Neural progenitor cell (in vitro differentiated cells): Measurements from ENCODE around the gene TP53I13. TPM values are rescaled to one million over a fixed set of nuclear protein-coding genes. Genes with fewer than 3 reads are reported as not detected.
"Not testable (repeated sequence)": the region's sequence is repeated elsewhere in the genome, so short reads cannot be mapped to it uniquely, and the experiment has no call there.

Experiments used
- DNase-seq: peaks from one replicate; pipeline ENCODE4 v3.0.0-alpha.2; 2016; ENCODE audit warnings: low spot score
- H2AFZ ChIP-seq: fragments of 200-600 bp; sonication (generic); replicated peaks from 2 replicates; pipeline ENCODE4 v1.6.1; 2016; ENCODE audit warnings: antibody characterized with exemption
- H3F3A ChIP-seq: fragments of 200-600 bp; sonication (generic); 2 replicates; pipeline ENCODE4 v1.6.1; 2016; ENCODE audit warnings: antibody characterized with exemption, low read depth
- H3K27ac ChIP-seq: fragments of 200-600 bp; sonication (generic); 2 replicates; pipeline ENCODE4 v1.5.1; 2016; ENCODE audit warnings: mild to moderate bottlenecking
- H3K27me3 ChIP-seq: fragments of 200-600 bp; sonication (generic); 2 replicates; pipeline ENCODE4 v1.6.1; 2016; ENCODE audit warnings: mild to moderate bottlenecking, moderate library complexity
- H3K36me3 ChIP-seq: fragments of 200-600 bp; sonication (generic); 2 replicates; pipeline ENCODE4 v1.5.1; 2016
- H3K4me1 ChIP-seq: fragments of 200-600 bp; sonication (generic); 2 replicates; pipeline ENCODE4 v1.6.1; 2016; ENCODE audit warnings: mixed run types
- H3K4me2 ChIP-seq: fragments of 200-600 bp; sonication (generic); 2 replicates; pipeline ENCODE4 v1.6.1; 2016
- H3K4me3 ChIP-seq: fragments of 200-600 bp; sonication (generic); 2 replicates; pipeline ENCODE4 v1.5.1; 2016
- H3K79me2 ChIP-seq: fragments of 200-600 bp; sonication (generic); 2 replicates; pipeline ENCODE4 v1.6.1; 2016; ENCODE audit warnings: low read depth
- H3K9ac ChIP-seq: fragments of 200-600 bp; sonication (generic); 2 replicates; pipeline ENCODE4 v1.6.1; 2016
- H3K9me3 ChIP-seq: fragments of 200-600 bp; sonication (generic); 2 replicates; pipeline ENCODE4 v1.5.1; 2016; ENCODE audit warnings: low read depth
- H4K20me1 ChIP-seq: fragments of 200-600 bp; sonication (generic); 2 replicates; pipeline ENCODE4 v1.6.1; 2016; ENCODE audit warnings: low read depth
- H3K27ac Mint-ChIP-seq: 3 replicates; pipeline ENCODE4 v1.8.0; 2021; ENCODE audit warnings: mixed read lengths
- H3K27me3 Mint-ChIP-seq: 2 replicates; pipeline ENCODE4 v1.8.0; 2022; ENCODE audit warnings: low read depth, mild to moderate bottlenecking, inconsistent platforms, moderate library complexity, mixed read lengths; ENCODE audit not compliant: insufficient read depth
- H3K36me3 Mint-ChIP-seq: 3 replicates; pipeline ENCODE4 v1.8.0; 2021; ENCODE audit warnings: mixed read lengths
- H3K4me1 Mint-ChIP-seq: 3 replicates; pipeline ENCODE4 v1.8.0; 2021; ENCODE audit warnings: mixed read lengths
- H3K4me3 Mint-ChIP-seq: 3 replicates; pipeline ENCODE4 v1.8.0; 2021; ENCODE audit warnings: mild to moderate bottlenecking, moderate library complexity, mixed read lengths
- H3K9me3 Mint-ChIP-seq: 3 replicates; pipeline ENCODE4 v1.8.0; 2020; ENCODE audit warnings: mixed read lengths
- EZH2 ChIP-seq: fragments of 200-600 bp; sonication (generic); IDR thresholded peaks from 2 replicates; pipeline ENCODE4 v1.6.1; 2017; ENCODE audit warnings: antibody characterized with exemption, mild to moderate bottlenecking, moderate library complexity
- EZH2phosphoT487 ChIP-seq: fragments of 200-600 bp; sonication (generic); IDR thresholded peaks from 2 replicates; pipeline ENCODE4 v1.6.1; 2017; ENCODE audit warnings: antibody characterized with exemption
- total RNA-seq: library from RNA; depleted of rRNA; stranded (reverse); fragments of >200 nt; gene quantifications from 2 replicates; pipeline ENCODE4 v1.2.3, GENCODE V29; 2015; ENCODE audit warnings: low replicate concordance
- TF ChIP-seq, protein P1 (sequence below): fragments of 200-600 bp; sonication (generic); IDR thresholded peaks from 2 replicates; pipeline ENCODE4 v1.5.1; 2017; ENCODE audit warnings: antibody characterized with exemption, mild to moderate bottlenecking

Gene TP53I13
- total RNA-seq, 1 donor from 2014 or later: 9.2 TPM

DNA sequence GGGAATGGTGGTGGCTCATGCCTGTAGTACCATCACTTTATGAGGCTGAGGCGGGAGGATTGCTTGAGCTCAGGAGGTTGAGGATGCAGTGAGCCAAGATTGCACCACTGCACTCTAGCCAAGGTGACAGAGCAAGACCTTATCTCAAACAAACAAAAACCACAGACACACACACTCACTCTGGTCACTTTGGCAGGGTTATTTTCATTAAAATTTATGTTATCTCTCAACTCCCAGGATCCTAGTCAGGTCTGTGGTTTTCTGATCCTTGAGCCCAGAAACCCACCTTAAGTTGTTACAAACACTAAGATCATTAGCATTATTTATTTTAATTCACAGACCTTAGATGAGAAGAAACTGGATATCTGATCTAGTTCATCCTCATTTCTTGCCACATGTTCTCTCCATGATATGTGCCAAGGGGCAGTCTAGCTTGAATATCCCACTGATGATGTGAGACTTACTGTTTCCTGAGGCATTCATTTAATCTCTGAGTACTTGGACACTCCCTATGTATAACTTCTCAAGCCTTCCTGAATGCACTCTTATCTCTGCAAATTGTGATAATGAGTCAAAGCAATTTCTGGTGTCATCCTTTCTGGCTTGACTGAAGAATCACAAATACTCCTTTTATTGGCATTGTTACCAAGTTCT, 11.3 kb upstream of the TP53I13 start:
- Histone ChIP-seq H3K79me2 (no peaks in the 10 kb centered on the region), H2AFZ (no peak overlapping the region), H3K9ac (no peak overlapping the region), H4K20me1 (no peaks in the 10 kb centered on the region), H3K4me1 (no peaks in the 10 kb centered on the region), H3F3A (peaks cover 8% of the 10 kb centered on the region), H3K27me3 (no peaks in the 10 kb centered on the region), H3K27ac (no peak overlapping the region), H3K9me3 (no peaks in the 10 kb centered on the region), H3K4me3 (no peak overlapping the region), H3K4me2 (no peak overlapping the region), H3K36me3 (no peaks in the 10 kb centered on the region)
- Mint-ChIP-seq H3K4me1 (no peaks in the 10 kb centered on the region), H3K36me3 (peaks cover 2% of the 10 kb centered on the region), H3K9me3 (no peaks in the 10 kb centered on the region), H3K27ac (no peak overlapping the region), H3K4me3 (no peak overlapping the region), H3K27me3 (peaks cover 7% of the 10 kb centered on the region)
- no peak for DNase-seq
- TF ChIP-seq, protein P1, sequence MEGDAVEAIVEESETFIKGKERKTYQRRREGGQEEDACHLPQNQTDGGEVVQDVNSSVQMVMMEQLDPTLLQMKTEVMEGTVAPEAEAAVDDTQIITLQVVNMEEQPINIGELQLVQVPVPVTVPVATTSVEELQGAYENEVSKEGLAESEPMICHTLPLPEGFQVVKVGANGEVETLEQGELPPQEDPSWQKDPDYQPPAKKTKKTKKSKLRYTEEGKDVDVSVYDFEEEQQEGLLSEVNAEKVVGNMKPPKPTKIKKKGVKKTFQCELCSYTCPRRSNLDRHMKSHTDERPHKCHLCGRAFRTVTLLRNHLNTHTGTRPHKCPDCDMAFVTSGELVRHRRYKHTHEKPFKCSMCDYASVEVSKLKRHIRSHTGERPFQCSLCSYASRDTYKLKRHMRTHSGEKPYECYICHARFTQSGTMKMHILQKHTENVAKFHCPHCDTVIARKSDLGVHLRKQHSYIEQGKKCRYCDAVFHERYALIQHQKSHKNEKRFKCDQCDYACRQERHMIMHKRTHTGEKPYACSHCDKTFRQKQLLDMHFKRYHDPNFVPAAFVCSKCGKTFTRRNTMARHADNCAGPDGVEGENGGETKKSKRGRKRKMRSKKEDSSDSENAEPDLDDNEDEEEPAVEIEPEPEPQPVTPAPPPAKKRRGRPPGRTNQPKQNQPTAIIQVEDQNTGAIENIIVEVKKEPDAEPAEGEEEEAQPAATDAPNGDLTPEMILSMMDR: no peak
- no peak for TF ChIP-seq EZH2phosphoT487

DNA sequence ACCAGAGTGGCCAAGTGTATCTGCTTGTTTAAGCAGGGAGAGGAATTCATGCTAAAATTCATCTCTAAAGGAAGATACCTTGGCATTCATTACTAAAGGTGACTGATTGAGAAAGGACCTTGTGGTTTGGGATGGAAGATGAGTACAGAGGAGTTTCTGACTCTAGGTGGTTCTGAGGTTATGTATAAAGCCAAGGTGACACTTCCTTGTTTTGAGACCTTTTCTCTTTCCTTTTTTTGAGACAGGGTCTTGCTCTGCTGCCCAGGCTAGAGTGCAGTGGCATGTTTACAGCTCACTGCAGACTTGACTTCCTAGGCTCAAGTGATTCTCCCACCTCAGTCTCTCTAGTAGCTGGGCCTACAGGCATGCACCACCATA, 10.8 kb upstream of the TP53I13 start:
- Histone ChIP-seq H3K9ac (no peak overlapping the region), H4K20me1 (no peaks in the 10 kb centered on the region), H3F3A (peaks cover 8% of the 10 kb centered on the region), H3K4me2 (no peak overlapping the region), H3K27ac (no peak overlapping the region), H3K27me3 (no peaks in the 10 kb centered on the region), H3K9me3 (no peaks in the 10 kb centered on the region), H3K4me3 (no peak overlapping the region), H3K79me2 (no peaks in the 10 kb centered on the region), H3K4me1 (no peaks in the 10 kb centered on the region), H3K36me3 (no peaks in the 10 kb centered on the region), H2AFZ (no peak overlapping the region)
- Mint-ChIP-seq H3K4me3 (no peak overlapping the region), H3K27me3 (peaks cover 8% of the 10 kb centered on the region), H3K4me1 (no peaks in the 10 kb centered on the region), H3K9me3 (no peaks in the 10 kb centered on the region), H3K27ac (no peak overlapping the region), H3K36me3 (no peaks in the 10 kb centered on the region)
- no peak for DNase-seq
- TF ChIP-seq EZH2: no peak
- TF ChIP-seq, protein P1: no peak
- TF ChIP-seq EZH2phosphoT487: no peak

DNA sequence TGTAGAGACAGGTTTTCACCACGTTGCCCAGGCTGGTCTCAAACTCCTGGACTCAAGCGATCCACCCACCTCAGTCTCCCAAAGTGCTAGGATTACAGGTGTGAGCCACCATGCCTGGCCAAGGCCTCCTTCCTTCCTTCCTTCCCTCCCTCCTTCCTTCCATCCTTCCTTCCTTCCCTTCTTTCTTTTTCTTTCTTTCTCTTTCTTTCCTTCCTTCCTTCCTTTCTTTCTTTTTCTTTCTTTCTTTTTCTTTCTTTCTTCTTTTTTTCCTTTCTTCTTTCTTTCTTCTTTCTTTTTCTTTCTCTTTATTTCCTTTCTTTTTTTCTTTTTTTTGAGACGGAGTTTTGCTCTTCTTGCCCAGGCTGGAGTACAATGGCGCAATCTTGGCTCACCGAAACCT, 10.4 kb upstream of the TP53I13 start:
- not testable (repeated sequence) for H3K36me3 ChIP-seq, H3K4me2 ChIP-seq, H3K79me2 ChIP-seq, H3K4me1 Mint-ChIP-seq, H3K9me3 Mint-ChIP-seq, H3K36me3 Mint-ChIP-seq, H3K27me3 Mint-ChIP-seq, H3F3A ChIP-seq, H3K4me3 ChIP-seq, H3K27me3 ChIP-seq, H2AFZ ChIP-seq, H4K20me1 ChIP-seq, H3K27ac ChIP-seq, H3K4me3 Mint-ChIP-seq, H3K27ac Mint-ChIP-seq, DNase-seq, H3K9me3 ChIP-seq, H3K9ac ChIP-seq, H3K4me1 ChIP-seq

DNA sequence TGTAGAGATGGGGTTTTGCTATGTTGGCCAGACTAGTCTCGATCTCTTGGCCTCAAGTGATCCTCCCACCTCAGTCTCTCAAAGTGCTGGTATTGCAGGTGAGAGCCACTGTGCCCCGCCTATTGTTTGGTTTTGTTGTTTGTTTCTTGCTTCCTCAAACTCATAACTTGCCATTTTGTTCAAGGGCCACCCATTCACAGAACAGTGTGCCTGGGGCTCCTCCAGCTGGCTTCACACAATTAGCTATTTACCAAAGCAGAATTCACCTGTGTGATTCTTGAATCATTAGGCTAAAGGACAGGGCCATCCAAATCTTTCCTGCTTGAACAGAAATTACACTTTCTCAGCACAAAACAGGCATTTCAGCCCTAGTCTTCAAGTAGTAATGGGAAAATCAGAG, 8.9 kb upstream of the TP53I13 start:
- peaks cover 8% of the 10 kb centered on the region for H3K27me3 ChIP-seq
- no peak overlapping the region for H3K9ac ChIP-seq
- no peak overlapping the region for H3K4me2 ChIP-seq
- Mint-ChIP-seq H3K4me1 (no peaks in the 10 kb centered on the region), H3K4me3 (no peak overlapping the region), H3K36me3 (no peaks in the 10 kb centered on the region), H3K27ac (no peak overlapping the region), H3K27me3 (peaks cover 14% of the 10 kb centered on the region), H3K9me3 (no peaks in the 10 kb centered on the region)
- no peak overlapping the region for H3K27ac ChIP-seq
- H4K20me1 ChIP-seq: no peaks in the 10 kb centered on the region
- no peaks in the 10 kb centered on the region for H3K9me3 ChIP-seq
- TF ChIP-seq, protein P1: no peak
- no peak for TF ChIP-seq EZH2
- no peak for TF ChIP-seq EZH2phosphoT487
- no peak for DNase-seq
- H3K4me1 ChIP-seq: no peaks in the 10 kb centered on the region
- no peak overlapping the region for H2AFZ ChIP-seq
- H3K36me3 ChIP-seq: no peaks in the 10 kb centered on the region
- no peaks in the 10 kb centered on the region for H3K79me2 ChIP-seq
- H3K4me3 ChIP-seq: no peak overlapping the region
- peaks cover 8% of the 10 kb centered on the region for H3F3A ChIP-seq
